ENCODE results near the gene POLR3B.

Gene POLR3B

GRCh38 chr12:106498056-106498455 is 140.5 kb downstream of the POLR3B start:
- Histone ChIP-seq H3K4me2 (ENCODE audit: low read length) (no peak overlapping the region), H3K9me2 (replicated peaks; ENCODE audit: control insufficient read depth, low read length) (no peaks in the 10 kb centered on the region), H3K36me3 (ENCODE audit: control insufficient read depth, low read length) (peaks cover 26% of the 10 kb centered on the region; the same call in 1 of the 2 replicates), H3K9me3 (ENCODE audit: control insufficient read depth, insufficient read depth, low read length) (no peaks in the 10 kb centered on the region), H3K27ac (ENCODE audit: low read depth, low read length) (no peak overlapping the region), H3K27me3 (ENCODE audit: control insufficient read depth, low read length) (no peaks in the 10 kb centered on the region), H3K4me3 (ENCODE audit: low read length) (no peak overlapping the region), H3K4me1 (ENCODE audit: control insufficient read depth, low read length) (no peaks in the 10 kb centered on the region), H3K79me2 (ENCODE audit: control insufficient read depth, low read length) (no peaks in the 10 kb centered on the region), H3F3A (ENCODE audit: control insufficient read depth, insufficient read depth) (no peaks in the 10 kb centered on the region), H4K20me1 (ENCODE audit: control insufficient read depth, insufficient read depth, low read depth, low read length) (no peaks in the 10 kb centered on the region)
- TF ChIP-seq EZH2phosphoT487 (IDR thresholded peaks at IDR 0.05; ENCODE audit: borderline replicate concordance, low read length) (no peak), CTCF (IDR thresholded peaks at IDR 0.05; ENCODE audit: low read depth, low read length, poor library complexity, severe bottlenecking) (no peak)

GRCh38 chr12:106499628-106500027 is 142.1 kb downstream of the POLR3B start:
- no peaks in the 10 kb centered on the region for H3K9me3 ChIP-seq (ENCODE audit: control insufficient read depth, insufficient read depth, low read length)

DNA sequence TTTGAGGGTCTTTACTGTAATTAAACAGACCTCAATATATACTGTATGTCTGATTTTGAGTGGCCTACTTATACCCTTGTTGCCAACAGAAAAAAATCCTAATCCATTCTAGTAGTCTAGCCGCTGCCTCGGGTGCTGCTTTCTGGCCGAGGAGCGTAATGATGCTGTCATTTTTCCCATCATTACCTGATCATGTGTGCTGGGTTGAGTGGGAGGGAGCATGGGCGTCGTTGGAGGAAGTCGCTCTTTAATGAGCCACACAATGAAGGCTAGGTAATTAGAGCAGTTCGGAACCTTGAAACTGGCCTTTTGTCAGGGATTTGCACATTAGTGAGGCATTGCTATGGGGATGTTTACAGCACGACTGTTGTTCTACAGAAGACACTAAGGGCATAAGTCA is 149.1 kb downstream of the POLR3B start:
- Histone ChIP-seq H3K27me3 (ENCODE audit: control insufficient read depth, low read length) (no peaks in the 10 kb centered on the region), H3K36me3 (ENCODE audit: control insufficient read depth, low read length) (peaks cover 11% of the 10 kb centered on the region; the same call in 1 of the 2 replicates), H3K27ac (ENCODE audit: low read depth, low read length) (no peak overlapping the region), H3K79me2 (ENCODE audit: control insufficient read depth, low read length) (no peaks in the 10 kb centered on the region), H3K4me1 (ENCODE audit: control insufficient read depth, low read length) (no peaks in the 10 kb centered on the region), H3K9me3 (ENCODE audit: control insufficient read depth, insufficient read depth, low read length) (no peaks in the 10 kb centered on the region), H3K9me2 (replicated peaks; ENCODE audit: control insufficient read depth, low read length) (no peaks in the 10 kb centered on the region), H3F3A (ENCODE audit: control insufficient read depth, insufficient read depth) (no peaks in the 10 kb centered on the region), H4K20me1 (ENCODE audit: control insufficient read depth, insufficient read depth, low read depth, low read length) (no peaks in the 10 kb centered on the region), H3K4me2 (ENCODE audit: low read length) (no peak overlapping the region), H3K4me3 (ENCODE audit: low read length) (no peak overlapping the region)
- TF ChIP-seq CTCF (IDR thresholded peaks at IDR 0.05; ENCODE audit: low read depth, low read length, poor library complexity, severe bottlenecking), result no peak
- TF ChIP-seq EZH2phosphoT487 (IDR thresholded peaks at IDR 0.05; ENCODE audit: borderline replicate concordance, low read length), result no peak

More at GRCh38 chr12:106499628-106500027, 142.1 kb downstream of the POLR3B start:
- no peak overlapping the region for H3K4me3 ChIP-seq (ENCODE audit: low read length)
- H3K27me3 ChIP-seq (ENCODE audit: control insufficient read depth, low read length), result no peaks in the 10 kb centered on the region
- H3K4me2 ChIP-seq (ENCODE audit: low read length), result no peak overlapping the region
- H3F3A ChIP-seq (ENCODE audit: control insufficient read depth, insufficient read depth), result no peaks in the 10 kb centered on the region
- H3K79me2 ChIP-seq (ENCODE audit: control insufficient read depth, low read length), result no peaks in the 10 kb centered on the region
- H4K20me1 ChIP-seq (ENCODE audit: control insufficient read depth, insufficient read depth, low read depth, low read length), result no peaks in the 10 kb centered on the region
- H3K36me3 ChIP-seq (ENCODE audit: control insufficient read depth, low read length), result peaks cover 31% of the 10 kb centered on the region; the same call in 1 of the 2 replicates
- H3K27ac ChIP-seq (ENCODE audit: low read depth, low read length), result no peak overlapping the region
- H3K9me2 ChIP-seq (replicated peaks; ENCODE audit: control insufficient read depth, low read length), result no peaks in the 10 kb centered on the region
- no peaks in the 10 kb centered on the region for H3K4me1 ChIP-seq (ENCODE audit: control insufficient read depth, low read length)
- TF ChIP-seq CTCF (IDR thresholded peaks at IDR 0.05; ENCODE audit: low read depth, low read length, poor library complexity, severe bottlenecking) (no peak), EZH2phosphoT487 (IDR thresholded peaks at IDR 0.05; ENCODE audit: borderline replicate concordance, low read length) (no peak)

All from DOHH2 (cell line).